Osteoblast (primary cell): Measurements from ENCODE around the gene STIP1. TPM values are rescaled to one million over a fixed set of nuclear protein-coding genes. Genes with fewer than 3 reads are reported as not detected.

Experiments
- DNase-seq: peaks from one replicate; pipeline ENCODE4 v3.0.0; 2011; ENCODE audit warnings: low spot score, mixed read lengths; ENCODE audit not compliant: insufficient read length; ENCODE audit errors: missing footprints
- H2AFZ ChIP-seq: 2 replicates; pipeline ENCODE4 v1.6.0; 2011; ENCODE audit warnings: mild to moderate bottlenecking, low read length
- H3K27ac ChIP-seq: 2 replicates; pipeline ENCODE4 v1.5.1; 2011; ENCODE audit warnings: mild to moderate bottlenecking, low read depth, low read length, moderate library complexity
- H3K27me3 ChIP-seq: 2 replicates; pipeline ENCODE4 v1.6.0; 2012; ENCODE audit warnings: mild to moderate bottlenecking, control low read depth, inconsistent platforms, low read length, moderate library complexity; ENCODE audit not compliant: insufficient read depth
- H3K36me3 ChIP-seq: 2 replicates; pipeline ENCODE4 v1.5.1; 2011; ENCODE audit warnings: mild to moderate bottlenecking, low read length, control low read depth, moderate library complexity; ENCODE audit not compliant: insufficient read depth
- H3K4me1 ChIP-seq: 2 replicates; pipeline ENCODE4 v1.5.1; 2011; ENCODE audit warnings: mild to moderate bottlenecking, low read length, control low read depth, moderate library complexity; ENCODE audit not compliant: insufficient read depth
- H3K4me2 ChIP-seq: 2 replicates; pipeline ENCODE4 v1.6.0; 2011; ENCODE audit warnings: mild to moderate bottlenecking, low read length; ENCODE audit not compliant: insufficient read depth
- H3K4me3 ChIP-seq: fragments of 200-600 bp; sonication (generic); 3 replicates; pipeline ENCODE4 v1.5.1; 2012; ENCODE audit warnings: mild to moderate bottlenecking, low read length, inconsistent platforms; ENCODE audit not compliant: insufficient read depth
- H3K79me2 ChIP-seq: 2 replicates; pipeline ENCODE4 v1.6.0; 2012; ENCODE audit warnings: mild to moderate bottlenecking, low read length, control low read depth, inconsistent platforms; ENCODE audit not compliant: insufficient read depth
- H3K9me3 ChIP-seq: 2 replicates; pipeline ENCODE4 v1.5.1; 2011; ENCODE audit warnings: low read depth, low read length, control low read depth
- H4K20me1 ChIP-seq: 2 replicates; pipeline ENCODE4 v1.6.0; 2012; ENCODE audit warnings: mild to moderate bottlenecking, low read length, control low read depth; ENCODE audit not compliant: insufficient read depth
- CTCF ChIP-seq: IDR thresholded peaks from 2 replicates; pipeline ENCODE4 v1.5.1; 2011; ENCODE audit warnings: mild to moderate bottlenecking, low read depth, low read length, moderate library complexity; ENCODE audit errors: extremely low read depth
- total RNA-seq: library from RNA; depleted of rRNA; stranded (reverse); fragments of >200 nt; gene quantifications from 2 replicates; pipeline ENCODE4 v1.2.3, GENCODE V29; 2012

Gene STIP1
- total RNA-seq, 1 donor = 94.5 TPM

DNA sequence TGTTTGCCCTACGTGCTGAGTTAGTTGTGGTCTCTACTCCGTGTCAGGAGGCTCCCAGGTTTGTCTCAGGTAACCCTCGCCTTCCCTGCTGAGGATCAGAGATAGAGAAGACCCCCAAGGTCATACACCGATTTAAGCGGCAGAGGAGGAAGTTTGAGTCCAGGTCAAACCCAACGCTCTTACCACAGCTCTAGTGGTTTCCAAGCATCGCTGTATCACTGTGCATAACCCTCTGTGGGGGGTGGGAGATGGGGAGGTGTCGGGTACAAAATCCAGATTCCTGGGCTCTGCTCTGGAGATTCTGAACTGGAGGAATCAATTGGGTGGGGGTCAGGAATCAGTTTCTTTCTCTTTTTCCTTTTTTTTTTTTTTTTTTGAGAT, 45.0 kb downstream of the STIP1 start:
- Histone ChIP-seq H4K20me1 (peaks cover 7% of the 10 kb centered on the region), H3K4me2 (peak overlapping the region; percentile 95), H3K36me3 (no peaks in the 10 kb centered on the region), H3K4me1 (peaks cover 32% of the 10 kb centered on the region), H3K79me2 (peaks cover 27% of the 10 kb centered on the region), H3K9me3 (no peaks in the 10 kb centered on the region), H3K27me3 (no peaks in the 10 kb centered on the region), H3K27ac (peak overlapping the region; percentile 63), H2AFZ (peak overlapping the region; percentile 88), H3K4me3 (peak overlapping the region; percentile 93)
- no peak for TF ChIP-seq CTCF
- no peak for DNase-seq

GRCh38 chr11:64231546-64231945, 45.6 kb downstream of the STIP1 start:
- no peaks in the 10 kb centered on the region for H3K9me3 ChIP-seq
- H3K4me3 ChIP-seq = no peak overlapping the region
- TF ChIP-seq CTCF = no peak
- H3K27ac ChIP-seq = no peak overlapping the region
- peaks cover 8% of the 10 kb centered on the region for H4K20me1 ChIP-seq
- H3K4me1 ChIP-seq = peaks cover 29% of the 10 kb centered on the region
- H3K79me2 ChIP-seq = peaks cover 21% of the 10 kb centered on the region
- no peak overlapping the region for H3K4me2 ChIP-seq
- H3K36me3 ChIP-seq = no peaks in the 10 kb centered on the region
- no peak overlapping the region for H2AFZ ChIP-seq
- H3K27me3 ChIP-seq = no peaks in the 10 kb centered on the region
- no peak for DNase-seq

DNA sequence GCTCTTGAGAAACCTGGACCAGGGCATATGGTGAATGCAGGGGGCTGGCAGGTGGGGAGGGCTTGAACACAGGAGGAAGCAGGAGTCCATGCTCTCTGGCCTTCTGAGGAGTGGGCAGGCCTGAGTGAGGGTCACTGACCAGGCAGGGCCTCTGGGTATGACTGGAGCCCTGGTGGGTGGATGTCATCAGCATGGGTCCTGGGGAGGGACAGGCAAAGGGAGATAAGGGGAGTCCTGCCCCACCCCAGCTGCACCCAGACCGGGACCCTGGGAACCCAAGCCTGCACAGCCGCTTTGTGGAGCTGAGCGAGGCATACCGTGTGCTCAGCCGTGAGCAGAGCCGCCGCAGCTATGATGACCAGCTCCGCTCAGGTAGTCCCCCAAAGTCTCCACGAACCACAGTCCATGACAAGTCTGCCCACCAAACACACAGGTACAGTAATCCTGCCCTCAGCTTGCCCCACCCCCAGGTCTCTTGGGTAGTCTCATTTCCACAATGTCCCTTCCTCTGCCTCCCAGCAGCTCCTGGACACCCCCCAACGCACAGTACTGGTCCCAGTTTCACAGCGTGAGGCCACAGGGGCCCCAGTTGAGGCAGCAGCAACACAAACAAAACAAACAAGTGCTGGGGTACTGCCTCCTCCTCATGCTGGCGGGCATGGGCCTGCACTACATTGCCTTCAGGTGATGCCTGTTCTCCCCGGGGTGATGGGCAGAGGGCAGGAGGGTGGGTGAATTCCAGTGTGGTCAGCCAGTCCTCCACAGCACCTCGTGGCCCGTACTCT, 46.4 kb downstream of the STIP1 start:
- no peak overlapping the region for H2AFZ ChIP-seq
- no peak overlapping the region for H3K4me3 ChIP-seq
- no peaks in the 10 kb centered on the region for H3K27me3 ChIP-seq
- no peak for DNase-seq
- TF ChIP-seq CTCF = no peak
- no peaks in the 10 kb centered on the region for H3K36me3 ChIP-seq
- no peaks in the 10 kb centered on the region for H3K9me3 ChIP-seq
- H3K4me2 ChIP-seq = no peak overlapping the region
- H3K4me1 ChIP-seq = peaks cover 21% of the 10 kb centered on the region
- peaks cover 13% of the 10 kb centered on the region for H3K79me2 ChIP-seq
- H3K27ac ChIP-seq = no peak overlapping the region
- peaks cover 8% of the 10 kb centered on the region for H4K20me1 ChIP-seq

GRCh38 chr11:64232967-64233315, 47.0 kb downstream of the STIP1 start:
- Histone ChIP-seq H3K4me2 (no peak overlapping the region), H3K36me3 (peaks cover 5% of the 10 kb centered on the region), H3K27me3 (no peaks in the 10 kb centered on the region), H3K4me3 (no peak overlapping the region), H3K27ac (no peak overlapping the region), H3K79me2 (peaks cover 10% of the 10 kb centered on the region), H2AFZ (no peak overlapping the region), H4K20me1 (peaks cover 8% of the 10 kb centered on the region), H3K9me3 (no peaks in the 10 kb centered on the region), H3K4me1 (peaks cover 17% of the 10 kb centered on the region)
- DNase-seq = no peak
- TF ChIP-seq CTCF = no peak
